H9 (cell line): Measurements from ENCODE around the gene KHNYN. TPM values are rescaled to one million over a fixed set of nuclear protein-coding genes. Genes with fewer than 3 reads are reported as not detected.

Experiments used
- DNase-seq: peaks from one replicate; pipeline ENCODE4 v3.0.0-alpha.2; 2017
- H2AFZ ChIP-seq: one replicate; pipeline ENCODE4 v1.6.1; 2013; ENCODE audit warnings: mild to moderate bottlenecking, low read length, control low read depth, moderate library complexity
- H2AK5ac ChIP-seq: 2 replicates; pipeline ENCODE4 v1.6.1; 2013; ENCODE audit warnings: low read length, control low read depth, mixed read lengths; ENCODE audit not compliant: insufficient read length
- H2BK120ac ChIP-seq: one replicate; pipeline ENCODE4 v1.6.1; 2013; ENCODE audit warnings: low read depth, mild to moderate bottlenecking, low read length, control low read depth, inconsistent platforms; ENCODE audit not compliant: poor library complexity, severe bottlenecking
- H2BK12ac ChIP-seq: 2 replicates; pipeline ENCODE4 v1.6.1; 2013; ENCODE audit warnings: low read length, control low read depth, mixed read lengths, low read depth; ENCODE audit not compliant: insufficient read length
- H2BK15ac ChIP-seq: 2 replicates; pipeline ENCODE4 v1.6.1; 2013; ENCODE audit warnings: low read depth, low read length, control low read depth
- H2BK20ac ChIP-seq: one replicate; pipeline ENCODE4 v1.6.1; 2013; ENCODE audit warnings: low read depth, mild to moderate bottlenecking, low read length, control low read depth, inconsistent platforms; ENCODE audit not compliant: poor library complexity, severe bottlenecking
- H2BK5ac ChIP-seq: 2 replicates; pipeline ENCODE4 v1.6.1; 2013; ENCODE audit warnings: low read length, control low read depth, mixed read lengths; ENCODE audit not compliant: insufficient read length
- H3K14ac ChIP-seq: 2 replicates; pipeline ENCODE4 v1.6.1; 2013; ENCODE audit warnings: low read length, control low read depth; ENCODE audit not compliant: insufficient read depth
- H3K18ac ChIP-seq: 2 replicates; pipeline ENCODE4 v1.6.1; 2013; ENCODE audit warnings: low read depth, mild to moderate bottlenecking, mixed read lengths, low read length, control low read depth; ENCODE audit not compliant: insufficient read length
- H3K23ac ChIP-seq: 2 replicates; pipeline ENCODE4 v1.6.1; 2013; ENCODE audit warnings: low read length, control low read depth, mixed read lengths, low read depth; ENCODE audit not compliant: insufficient read length
- H3K23me2 ChIP-seq: 2 replicates; pipeline ENCODE4 v1.6.1; 2013; ENCODE audit warnings: low read depth, mild to moderate bottlenecking, mixed read lengths, low read length, control low read depth; ENCODE audit not compliant: insufficient read length, poor library complexity, severe bottlenecking
- H3K27ac ChIP-seq: 2 replicates; pipeline ENCODE4 v1.5.1; 2013; ENCODE audit warnings: low read length, control low read depth, mixed read lengths, low read depth; ENCODE audit not compliant: insufficient read length
- H3K27me3 ChIP-seq: 2 replicates; pipeline ENCODE4 v1.6.1; 2013; ENCODE audit warnings: low read length, control low read depth, inconsistent platforms; ENCODE audit not compliant: insufficient read depth
- H3K4ac ChIP-seq: 2 replicates; pipeline ENCODE4 v1.6.1; 2013; ENCODE audit warnings: low read depth, mild to moderate bottlenecking, control low read depth, inconsistent platforms, low read length, moderate library complexity
- H3K4me1 ChIP-seq: 2 replicates; pipeline ENCODE4 v1.6.1; 2013; ENCODE audit warnings: low read length, control low read depth, inconsistent platforms; ENCODE audit not compliant: insufficient read depth
- H3K4me2 ChIP-seq: 2 replicates; pipeline ENCODE4 v1.6.1; 2013; ENCODE audit warnings: low read length, control low read depth, mixed read lengths; ENCODE audit not compliant: insufficient read length, insufficient read depth
- H3K56ac ChIP-seq: 2 replicates; pipeline ENCODE4 v1.6.1; 2013; ENCODE audit warnings: low read depth, mild to moderate bottlenecking, mixed read lengths, low read length, control low read depth; ENCODE audit not compliant: insufficient read length
- H3K79me1 ChIP-seq: 2 replicates; pipeline ENCODE4 v1.6.1; 2013; ENCODE audit warnings: low read depth, mild to moderate bottlenecking, moderate library complexity, low read length, control low read depth, inconsistent platforms; ENCODE audit not compliant: insufficient read depth, poor library complexity, severe bottlenecking
- H3K79me2 ChIP-seq: 2 replicates; pipeline ENCODE4 v1.6.1; 2013; ENCODE audit warnings: low read length, control low read depth, inconsistent platforms; ENCODE audit not compliant: insufficient read depth
- H3K9ac ChIP-seq: 2 replicates; pipeline ENCODE4 v1.6.1; 2013; ENCODE audit warnings: low read length, control low read depth, mixed read lengths; ENCODE audit not compliant: insufficient read length; ENCODE audit errors: extremely low read depth
- H3K9me3 ChIP-seq: one replicate; pipeline ENCODE4 v1.6.1; 2013; ENCODE audit warnings: low read depth, low read length, inconsistent platforms; ENCODE audit not compliant: control insufficient read depth
- H3T11ph ChIP-seq: one replicate; pipeline ENCODE4 v1.6.1; 2013; ENCODE audit warnings: mild to moderate bottlenecking, low read length, control low read depth, inconsistent platforms
- H4K20me1 ChIP-seq: one replicate; pipeline ENCODE4 v1.6.1; 2013; ENCODE audit not compliant: control insufficient read depth, insufficient read length, insufficient read depth
- H4K5ac ChIP-seq: 2 replicates; pipeline ENCODE4 v1.6.1; 2013; ENCODE audit warnings: low read depth, mild to moderate bottlenecking, mixed read lengths, low read length, control low read depth; ENCODE audit not compliant: insufficient read length
- H4K8ac ChIP-seq: replicated peaks from 2 replicates; pipeline ENCODE4 v1.6.1; 2013; ENCODE audit warnings: low read length, control low read depth, mixed read lengths, low read depth; ENCODE audit not compliant: insufficient read length
- H4K91ac ChIP-seq: 2 replicates; pipeline ENCODE4 v1.6.1; 2013; ENCODE audit warnings: low read depth, mild to moderate bottlenecking, moderate library complexity, mixed read lengths, low read length, control low read depth; ENCODE audit not compliant: insufficient read length
- H3K27ac Mint-ChIP-seq, 3 experiments: 2 replicates in 2 of 3; 3 replicates in 1 of 3; pipeline ENCODE4 v1.8.0; 2020 to 2021; ENCODE audit warnings: mixed read lengths in 3 of 3, mild to moderate bottlenecking in 1 of 3, moderate library complexity in 1 of 3
- H3K27me3 Mint-ChIP-seq: 2 replicates; pipeline ENCODE4 v1.8.0; 2021; ENCODE audit warnings: low read depth, mild to moderate bottlenecking, moderate library complexity, mixed read lengths
- H3K36me3 Mint-ChIP-seq, 3 experiments: 2 replicates in 2 of 3; 3 replicates in 1 of 3; pipeline ENCODE4 v1.8.0; 2020 to 2021; ENCODE audit warnings: low read depth in 3 of 3, mixed read lengths in 3 of 3; ENCODE audit not compliant: insufficient read depth in 1 of 3
- H3K4me1 Mint-ChIP-seq, 2 experiments: 2 replicates each; pipeline ENCODE4 v1.8.0; 2020; ENCODE audit warnings: mixed read lengths in 2 of 2
- H3K4me3 Mint-ChIP-seq, 2 experiments: 2 replicates in 1 of 2; 3 replicates in 1 of 2; pipeline ENCODE4 v1.8.0; 2020 to 2021; ENCODE audit warnings: mild to moderate bottlenecking in 2 of 2, mixed read lengths in 2 of 2, moderate library complexity in 1 of 2
- H3K9me3 Mint-ChIP-seq, 2 experiments: 2 replicates in 1 of 2; 3 replicates in 1 of 2; pipeline ENCODE4 v1.8.0; 2020; ENCODE audit warnings: mild to moderate bottlenecking in 2 of 2, mixed read lengths in 2 of 2, moderate library complexity in 1 of 2
- CTCF ChIP-seq: fragments of 200-600 bp; sonication (generic); conservative IDR thresholded peaks from 3 replicates; pipeline ENCODE4 v1.8.0; 2021; ENCODE audit warnings: antibody characterized with exemption, mild to moderate bottlenecking
- whole genome bisulfite sequencing: extraction: QIAGEN DNeasy Blood & Tissue Kit; methylation state at CpG from one replicate; pipeline ENCODE4 v1.1.7; 2013; ENCODE audit warnings: missing lambda C conversion rate, low lambda C conversion rate, mixed read lengths; ENCODE audit not compliant: insufficient read length; ENCODE audit errors: extremely low coverage; 5-methylcytosine and 5-hydroxymethylcytosine counted together
- total RNA-seq: library from RNA; stranded (reverse); gene quantifications from 2 replicates; pipeline ENCODE4 v1.2.1, GENCODE V29; 2021

Gene KHNYN
- total RNA-seq, 1 experiment from 2014 or later, result 30.0 TPM

GRCh38 chr14:24417832-24418491 lies 11.8 kb upstream of the KHNYN start:
- Histone ChIP-seq H3K23ac (no peak overlapping the region), H3K4me1 (no peaks in the 10 kb centered on the region), H2BK15ac (no peak overlapping the region), H2BK20ac (no peak overlapping the region), H3K23me2 (no peaks in the 10 kb centered on the region), H3K79me1 (no peaks in the 10 kb centered on the region), H2BK5ac (no peak overlapping the region), H2BK120ac (no peak overlapping the region), H3K4me2 (no peak overlapping the region), H3K18ac (no peak overlapping the region), H2AFZ (no peak overlapping the region), H3T11ph (no peak overlapping the region), H3K79me2 (no peaks in the 10 kb centered on the region), H2BK12ac (no peak overlapping the region), H3K27ac (no peak overlapping the region), H2AK5ac (no peak overlapping the region), H4K5ac (no peak overlapping the region), H3K14ac (no peak overlapping the region; the same call in 1 of the 2 replicates), H3K4ac (no peak overlapping the region), H3K56ac (no peak overlapping the region), H4K8ac (no peak overlapping the region), H3K9ac (no peak overlapping the region), H3K27me3 (no peaks in the 10 kb centered on the region; the same call in 1 of the 2 replicates), H3K9me3 (no peaks in the 10 kb centered on the region), H4K91ac (no peak overlapping the region), H4K20me1 (no peaks in the 10 kb centered on the region)
- Mint-ChIP-seq H3K27ac (no peak overlapping the region), H3K4me1 (0 out of 4 replicates have a peak, but pooled peaks cover 0 to 3% of the 10 kb centered on the region in 2 experiments), H3K36me3 (peaks cover 11 to 26% (median 19%) of the 10 kb centered on the region in 3 experiments; a peak in 6 of 7 replicates), H3K27me3 (peaks cover 22% of the 10 kb centered on the region), H3K4me3 (no peak overlapping the region), H3K9me3 (no peaks in the 10 kb centered on the region)
- no peak for TF ChIP-seq CTCF
- whole genome bisulfite sequencing, result no CpG with 5 or more reads among the region's 6 CpGs
- DNase-seq, result peak; percentile 10
